Activated T-cell treated with anti-CD3 and anti-CD28 coated beads, Interleukin-2, amount 50 U/mL, for 24 hours (primary cell): ENCODE results near the gene PRKAR1B.
"Not testable (repeated sequence)": the region's sequence is repeated elsewhere in the genome, so short reads cannot be mapped to it uniquely, and the experiment has no call there.

Source experiments
- DNase-seq: peaks from one replicate; pipeline ENCODE4 v3.0.0-alpha.2; 2020
- H3K27ac Mint-ChIP-seq: 2 replicates; pipeline ENCODE4 v1.8.0; 2020; ENCODE audit warnings: mild to moderate bottlenecking, mixed read lengths
- H3K27me3 Mint-ChIP-seq: 2 replicates; pipeline ENCODE4 v1.8.0; 2020; ENCODE audit warnings: mixed read lengths
- H3K36me3 Mint-ChIP-seq: 2 replicates; pipeline ENCODE4 v1.8.0; 2020; ENCODE audit warnings: low read depth, mixed read lengths
- H3K4me1 Mint-ChIP-seq: 2 replicates; pipeline ENCODE4 v1.8.0; 2020; ENCODE audit warnings: low read depth, mixed read lengths
- H3K4me3 Mint-ChIP-seq: 2 replicates; pipeline ENCODE4 v1.8.0; 2020; ENCODE audit warnings: mild to moderate bottlenecking, moderate library complexity, mixed read lengths
- H3K9me3 Mint-ChIP-seq: 2 replicates; pipeline ENCODE4 v1.8.0; 2020; ENCODE audit warnings: mixed read lengths

The PRKAR1B gene

GRCh38 chr7:765383-765782 lies 38.3 kb upstream of the PRKAR1B start:
- H3K4me3 Mint-ChIP-seq, result no peak overlapping the region
- H3K9me3 Mint-ChIP-seq, result no peaks in the 10 kb centered on the region
- H3K27me3 Mint-ChIP-seq, result no peaks in the 10 kb centered on the region
- H3K27ac Mint-ChIP-seq, result no peak overlapping the region
- H3K4me1 Mint-ChIP-seq, result no peaks in the 10 kb centered on the region
- H3K36me3 Mint-ChIP-seq, result peaks cover 86% of the 10 kb centered on the region
- DNase-seq, result no peak

- H3K4me3 Mint-ChIP-seq, result no peak overlapping the region
- H3K9me3 Mint-ChIP-seq, result no peaks in the 10 kb centered on the region
- no peaks in the 10 kb centered on the region for H3K27me3 Mint-ChIP-seq
- peaks cover 88% of the 10 kb centered on the region for H3K36me3 Mint-ChIP-seq
- no peak for DNase-seq
- no peaks in the 10 kb centered on the region for H3K4me1 Mint-ChIP-seq
- H3K27ac Mint-ChIP-seq, result no peak overlapping the region
Observed at GRCh38 chr7:763762-764161, 36.7 kb upstream of the PRKAR1B start.

DNA sequence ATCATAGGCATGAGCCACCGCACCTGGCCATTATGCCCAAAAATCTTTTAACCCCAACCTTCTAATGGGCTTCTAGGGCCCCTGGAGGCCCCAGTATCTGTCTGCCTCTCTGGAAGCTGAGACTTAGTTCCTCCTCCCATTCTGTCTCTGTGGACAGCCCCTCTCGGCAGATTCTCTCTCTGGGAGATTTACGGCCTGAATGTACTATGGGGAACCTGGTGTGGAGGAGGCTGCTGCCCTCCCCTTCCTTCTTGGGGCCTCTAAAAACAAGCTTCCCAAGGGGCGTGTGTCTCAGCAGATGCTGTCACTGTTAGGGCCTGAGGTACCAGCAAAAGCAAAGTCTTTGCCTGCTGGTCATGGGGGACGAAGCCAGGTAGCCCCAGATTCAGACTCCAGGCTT lies 35.8 kb upstream of the PRKAR1B start:
- Mint-ChIP-seq H3K27ac (no peak overlapping the region), H3K9me3 (no peaks in the 10 kb centered on the region), H3K27me3 (no peaks in the 10 kb centered on the region), H3K36me3 (peaks cover 87% of the 10 kb centered on the region), H3K4me1 (no peaks in the 10 kb centered on the region), H3K4me3 (no peak overlapping the region)
- no peak for DNase-seq

DNA sequence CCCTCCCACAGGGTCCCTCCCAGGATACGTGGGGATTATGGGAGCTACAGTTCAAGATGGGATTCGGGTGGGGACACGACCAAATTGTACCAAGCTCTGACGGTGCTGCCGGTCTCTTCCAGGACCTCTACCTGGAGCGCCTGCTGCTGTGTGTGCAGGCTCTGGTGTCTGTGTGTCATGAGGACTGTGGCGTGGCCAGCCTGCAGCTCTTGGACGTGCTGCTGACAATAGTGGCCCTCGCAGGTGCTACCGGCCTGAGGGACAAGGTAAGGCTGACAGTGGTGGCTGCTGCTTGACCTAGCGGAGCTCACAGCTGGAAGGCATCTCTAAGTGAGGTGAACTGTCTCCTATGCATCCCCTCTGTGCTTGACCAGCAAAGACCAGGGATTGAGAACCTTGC lies 34.5 kb upstream of the PRKAR1B start:
- no peaks in the 10 kb centered on the region for H3K9me3 Mint-ChIP-seq
- no peaks in the 10 kb centered on the region for H3K4me1 Mint-ChIP-seq
- H3K4me3 Mint-ChIP-seq, result no peak overlapping the region
- peaks cover 90% of the 10 kb centered on the region for H3K36me3 Mint-ChIP-seq
- H3K27ac Mint-ChIP-seq, result no peak overlapping the region
- DNase-seq, result no peak
- H3K27me3 Mint-ChIP-seq, result no peaks in the 10 kb centered on the region

DNA sequence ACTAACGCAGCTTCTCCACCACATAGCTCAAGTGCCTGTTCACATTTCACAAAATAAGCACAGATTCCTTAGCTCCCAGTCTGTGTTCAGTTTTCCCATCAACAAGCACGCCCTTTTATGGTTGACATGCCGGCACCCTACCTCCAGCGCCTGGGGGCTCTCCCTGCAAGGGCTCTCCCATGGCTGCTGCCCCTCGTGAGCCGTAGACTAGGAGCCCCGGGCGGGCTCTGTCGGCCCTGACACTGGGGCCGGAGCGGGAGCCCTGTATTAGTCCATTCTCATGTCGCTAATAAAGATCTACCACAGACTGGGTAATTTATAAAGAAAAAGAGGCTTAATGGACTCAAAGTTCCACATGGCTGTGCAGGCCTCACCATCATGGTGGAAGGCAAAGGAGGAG lies 34.0 kb upstream of the PRKAR1B start:
- H3K36me3 Mint-ChIP-seq, result peaks cover 90% of the 10 kb centered on the region

GRCh38 chr7:760006-760405 lies 32.9 kb upstream of the PRKAR1B start:
- Mint-ChIP-seq H3K36me3 (peaks cover 88% of the 10 kb centered on the region), H3K27me3 (no peaks in the 10 kb centered on the region)
- DNase-seq, result no peak

More for the DNA sequence above, 34.0 kb upstream of the PRKAR1B start:
- Mint-ChIP-seq H3K27me3 (no peaks in the 10 kb centered on the region), H3K9me3 (no peaks in the 10 kb centered on the region), H3K27ac (no peak overlapping the region), H3K4me1 (no peaks in the 10 kb centered on the region), H3K4me3 (no peak overlapping the region)
- no peak for DNase-seq

GRCh38 chr7:759569-759968 lies 32.5 kb upstream of the PRKAR1B start:
- DNase-seq, result no peak
- no peak overlapping the region for H3K27ac Mint-ChIP-seq
- H3K4me1 Mint-ChIP-seq, result no peaks in the 10 kb centered on the region
- no peaks in the 10 kb centered on the region for H3K9me3 Mint-ChIP-seq
- no peaks in the 10 kb centered on the region for H3K27me3 Mint-ChIP-seq
- no peak overlapping the region for H3K4me3 Mint-ChIP-seq
- peaks cover 88% of the 10 kb centered on the region for H3K36me3 Mint-ChIP-seq

More at GRCh38 chr7:760006-760405, 32.9 kb upstream of the PRKAR1B start:
- Mint-ChIP-seq H3K4me1 (no peaks in the 10 kb centered on the region), H3K9me3 (no peaks in the 10 kb centered on the region), H3K4me3 (no peak overlapping the region), H3K27ac (no peak overlapping the region)

GRCh38 chr7:757741-758163 lies 30.7 kb upstream of the PRKAR1B start:
- Mint-ChIP-seq H3K4me1 (no peaks in the 10 kb centered on the region), H3K4me3 (no peak overlapping the region), H3K36me3 (peaks cover 88% of the 10 kb centered on the region), H3K27ac (no peak overlapping the region), H3K27me3 (no peaks in the 10 kb centered on the region), H3K9me3 (no peaks in the 10 kb centered on the region)
- no peak for DNase-seq

DNA sequence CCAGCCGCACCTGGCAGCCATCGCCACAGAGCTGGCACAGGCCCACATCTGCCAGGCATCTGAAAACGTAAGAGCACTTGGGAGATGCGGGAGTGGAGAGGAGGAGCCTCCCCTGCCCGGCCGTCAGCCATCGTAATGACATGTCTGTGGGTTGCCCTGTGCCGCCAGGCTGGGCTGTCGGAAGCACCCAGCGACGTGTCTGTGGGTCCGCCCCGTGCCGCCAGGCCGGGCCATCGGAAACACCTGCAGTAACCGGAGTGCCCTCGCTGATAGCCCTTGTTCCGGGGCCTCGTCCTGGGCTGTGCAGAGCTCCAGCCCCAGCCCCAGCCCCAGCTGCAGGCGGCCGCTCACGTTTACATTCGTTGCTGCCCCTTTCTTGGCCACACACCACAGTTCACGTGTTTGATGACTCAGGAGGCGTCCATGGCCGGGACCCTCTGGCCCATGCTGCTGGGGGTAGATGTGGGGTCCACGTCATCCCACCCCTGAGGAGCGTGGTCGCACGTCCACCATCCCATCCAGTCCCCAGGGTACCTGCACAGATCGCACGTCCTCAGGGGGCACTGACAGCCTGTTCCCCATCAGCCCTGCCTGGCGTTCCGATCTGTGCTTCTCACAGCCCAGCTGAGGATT lies 30.0 kb upstream of the PRKAR1B start:
- H3K27me3 Mint-ChIP-seq, result no peaks in the 10 kb centered on the region
- H3K9me3 Mint-ChIP-seq, result no peaks in the 10 kb centered on the region
- DNase-seq, result no peak
- peaks cover 94% of the 10 kb centered on the region for H3K36me3 Mint-ChIP-seq
- H3K27ac Mint-ChIP-seq, result no peak overlapping the region
- H3K4me1 Mint-ChIP-seq, result no peaks in the 10 kb centered on the region
- no peak overlapping the region for H3K4me3 Mint-ChIP-seq

DNA sequence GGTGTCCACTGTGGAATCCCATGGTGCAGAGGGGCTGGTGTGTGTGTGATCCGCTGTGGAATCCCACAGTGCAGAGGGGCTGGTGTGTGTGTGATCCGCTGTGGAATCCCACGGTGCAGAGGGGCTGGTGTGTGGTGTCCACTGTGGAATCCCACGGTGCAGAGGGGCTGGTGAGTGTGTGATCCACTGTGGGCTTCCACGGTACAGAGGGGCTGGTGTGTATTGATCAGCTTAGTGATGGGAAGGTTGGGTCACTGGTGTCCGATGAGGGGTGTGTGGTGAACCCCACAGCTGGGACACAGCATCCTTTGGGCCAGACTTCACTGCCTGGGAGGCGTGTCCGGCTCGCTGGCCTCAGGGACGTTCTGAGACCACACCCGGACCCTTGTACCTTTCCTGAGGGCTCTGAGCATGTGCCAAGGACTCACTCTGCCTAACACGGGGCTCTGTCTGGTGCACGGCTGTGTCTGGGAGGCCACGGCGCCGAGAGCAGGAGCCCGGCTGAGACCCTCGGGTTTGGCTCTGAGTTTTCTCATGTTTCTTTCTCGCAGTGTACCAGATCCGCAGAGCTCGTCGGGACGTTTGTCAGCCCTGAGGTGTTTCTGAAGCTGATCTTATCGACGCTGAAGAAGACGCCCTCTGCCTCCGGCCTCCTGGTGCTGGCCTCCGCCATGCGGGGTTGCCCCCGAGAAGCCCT lies 29.3 kb upstream of the PRKAR1B start:
- peaks cover 93% of the 10 kb centered on the region for H3K36me3 Mint-ChIP-seq
- H3K27me3 Mint-ChIP-seq, result no peaks in the 10 kb centered on the region
- no peak overlapping the region for H3K4me3 Mint-ChIP-seq
- no peak overlapping the region for H3K27ac Mint-ChIP-seq
- DNase-seq, result no peak
- H3K9me3 Mint-ChIP-seq, result no peaks in the 10 kb centered on the region
- H3K4me1 Mint-ChIP-seq, result peaks cover 4% of the 10 kb centered on the region

DNA sequence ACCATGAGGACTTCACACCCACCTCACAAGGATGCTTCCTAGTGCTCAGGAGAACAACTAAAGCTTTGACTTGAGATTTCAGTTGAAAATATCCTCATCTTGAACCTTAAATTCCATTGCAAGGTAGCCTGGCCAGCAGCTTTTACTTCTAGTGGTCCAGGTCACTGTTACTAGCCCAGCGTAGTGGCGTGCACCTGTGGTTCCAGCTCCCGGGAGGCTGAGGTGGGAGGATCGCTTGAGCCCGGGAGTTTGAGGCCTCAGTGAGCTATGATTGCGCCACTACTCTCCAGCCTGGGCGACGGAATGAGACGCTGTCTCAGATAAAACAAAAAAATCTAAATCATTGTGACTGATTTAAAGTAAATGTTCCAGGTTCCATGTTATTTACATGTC lies 28.3 kb upstream of the PRKAR1B start:
- Mint-ChIP-seq H3K27me3 (no peaks in the 10 kb centered on the region), H3K9me3 (no peaks in the 10 kb centered on the region), H3K36me3 (peaks cover 94% of the 10 kb centered on the region), H3K4me3 (no peak overlapping the region), H3K4me1 (peaks cover 4% of the 10 kb centered on the region), H3K27ac (no peak overlapping the region)
- no peak for DNase-seq

DNA sequence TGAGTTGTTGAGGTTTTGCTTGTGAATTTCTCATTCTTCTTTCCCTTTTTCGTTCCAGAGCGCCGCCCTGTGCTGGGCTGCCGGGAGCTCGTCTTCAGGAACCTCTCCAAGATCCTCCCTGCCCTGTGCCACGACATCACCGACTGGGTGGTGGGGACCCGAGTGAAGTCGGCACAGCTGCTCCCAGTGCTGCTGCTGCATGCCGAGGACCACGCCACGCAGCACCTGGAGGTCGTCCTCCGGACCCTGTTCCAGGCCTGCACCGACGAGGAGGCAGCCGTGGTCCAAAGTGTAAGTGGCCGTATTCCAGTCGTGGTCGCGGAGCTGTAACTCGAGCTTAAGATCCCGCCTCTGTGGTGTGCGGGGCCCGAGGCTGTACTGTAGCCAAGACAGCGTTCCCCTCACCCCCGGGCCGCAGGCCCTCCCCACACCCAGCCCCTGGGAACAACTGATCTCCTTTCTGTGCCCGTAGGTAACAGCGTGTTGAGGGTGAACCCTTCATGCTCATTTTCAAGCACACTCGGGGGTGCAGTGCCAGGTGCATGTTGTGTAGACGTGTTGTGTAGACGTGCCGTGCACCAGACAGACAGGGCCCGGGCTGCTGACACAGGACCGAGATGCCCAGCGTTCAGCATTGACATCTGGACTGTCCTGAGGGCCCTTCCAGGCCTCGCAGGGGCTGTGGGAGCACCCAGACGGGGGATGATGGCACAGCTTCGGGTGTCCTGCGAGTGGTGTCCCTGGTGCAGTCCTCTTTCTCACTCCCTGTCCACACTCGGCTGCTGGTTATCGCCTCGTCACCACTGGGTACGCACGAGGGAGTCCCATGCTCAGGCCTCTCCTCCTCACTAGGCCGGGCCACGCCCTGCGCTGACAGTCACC lies 27.7 kb upstream of the PRKAR1B start:
- DNase-seq, result no peak
- Mint-ChIP-seq H3K27ac (no peak overlapping the region), H3K9me3 (no peaks in the 10 kb centered on the region), H3K4me1 (peaks cover 4% of the 10 kb centered on the region), H3K36me3 (peaks cover 93% of the 10 kb centered on the region), H3K4me3 (no peak overlapping the region), H3K27me3 (no peaks in the 10 kb centered on the region)

GRCh38 chr7:753190-753589 lies 26.1 kb upstream of the PRKAR1B start:
- H3K36me3 Mint-ChIP-seq, result peaks cover 88% of the 10 kb centered on the region
- H3K9me3 Mint-ChIP-seq, result no peaks in the 10 kb centered on the region
- peaks cover 4% of the 10 kb centered on the region for H3K4me1 Mint-ChIP-seq
- no peaks in the 10 kb centered on the region for H3K27me3 Mint-ChIP-seq
- no peak for DNase-seq
- no peak overlapping the region for H3K27ac Mint-ChIP-seq
- H3K4me3 Mint-ChIP-seq, result no peak overlapping the region

DNA sequence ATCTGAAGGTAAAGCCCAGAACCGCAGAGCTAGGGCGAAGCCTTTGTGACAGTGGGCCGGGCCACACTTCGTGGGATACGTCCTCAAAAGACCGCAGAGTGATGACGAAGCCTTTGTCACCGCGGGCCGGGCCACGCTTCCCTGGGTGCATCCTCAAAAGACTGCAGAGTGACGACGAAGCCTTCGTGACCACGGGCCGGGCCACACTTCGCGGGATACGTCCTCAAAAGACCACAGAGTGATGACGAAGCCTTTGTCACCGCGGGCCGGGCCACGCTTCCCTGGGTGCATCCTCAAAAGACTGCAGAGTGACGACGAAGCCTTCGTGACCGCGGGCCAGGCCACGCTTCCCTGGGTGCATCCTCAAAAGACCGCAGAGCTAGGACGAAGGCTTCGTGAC lies 25.2 kb upstream of the PRKAR1B start:
- not testable (repeated sequence) for H3K4me1 Mint-ChIP-seq, DNase-seq, H3K27ac Mint-ChIP-seq, H3K27me3 Mint-ChIP-seq, H3K9me3 Mint-ChIP-seq, H3K4me3 Mint-ChIP-seq
- H3K36me3 Mint-ChIP-seq, result peaks cover 80% of the 10 kb centered on the region

- Mint-ChIP-seq H3K27me3 (no peaks in the 10 kb centered on the region), H3K4me1 (peaks cover 4% of the 10 kb centered on the region), H3K36me3 (peaks cover 80% of the 10 kb centered on the region), H3K27ac (peak overlapping the region; percentile 13), H3K9me3 (no peaks in the 10 kb centered on the region), H3K4me3 (no peak overlapping the region)
- DNase-seq, result no peak
Observed at GRCh38 chr7:751826-752225, 24.7 kb upstream of the PRKAR1B start.
